Measurements from ENCODE around the gene TBX6. TPM values are rescaled to one million over a fixed set of nuclear protein-coding genes. Genes with fewer than 3 reads are reported as not detected.

The TBX6 gene
- total RNA-seq, 1 experiment from 2014 or later, result 0.48 TPM

DNA sequence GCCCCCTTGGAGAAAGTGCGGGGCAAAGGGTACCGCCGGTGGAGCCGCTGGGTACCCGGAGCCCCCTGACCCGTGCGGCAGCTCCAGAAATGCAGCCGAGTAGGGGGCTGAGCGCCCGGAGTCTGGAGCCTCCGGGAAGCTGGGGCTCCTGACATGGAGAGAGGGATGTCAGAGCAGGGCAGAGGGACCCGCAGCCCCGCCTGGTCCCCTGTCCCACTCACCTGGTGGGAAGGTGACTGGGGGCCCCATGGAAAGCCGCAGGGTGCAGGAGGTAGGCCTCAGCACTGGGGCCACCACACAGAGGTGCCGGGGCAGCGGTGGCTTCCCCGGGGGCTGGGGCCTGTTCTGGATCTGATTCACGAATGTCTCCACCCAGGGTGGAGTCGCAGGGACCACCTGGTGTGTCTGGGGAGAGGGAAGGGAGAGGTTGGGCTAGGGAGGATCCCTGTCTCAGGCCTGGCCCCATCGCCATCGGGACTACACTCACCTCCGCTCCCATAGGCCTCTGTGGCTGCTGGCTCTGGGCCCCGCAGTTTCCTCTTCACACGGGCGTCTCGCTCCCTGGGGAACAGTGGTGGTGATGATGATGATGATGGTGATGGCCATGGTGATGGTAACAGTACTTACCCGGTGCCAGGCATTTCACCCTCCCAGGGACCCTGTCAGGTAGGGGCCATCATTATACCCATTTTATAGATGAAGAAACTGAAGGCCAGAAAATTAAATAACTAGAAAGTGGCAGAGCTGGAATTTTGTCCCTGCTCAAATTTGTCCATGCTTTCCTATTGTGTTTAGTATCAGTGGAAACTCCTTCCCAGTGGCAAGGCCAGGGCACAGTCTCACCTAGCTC, 5.2 kb downstream of the TBX6 start:
- DNase-seq (ENCODE audit: low read depth), result no peak

GRCh38 chr16:30085820-30086219, 5.9 kb downstream of the TBX6 start:
- no peak for DNase-seq (ENCODE audit: low read depth)

DNA sequence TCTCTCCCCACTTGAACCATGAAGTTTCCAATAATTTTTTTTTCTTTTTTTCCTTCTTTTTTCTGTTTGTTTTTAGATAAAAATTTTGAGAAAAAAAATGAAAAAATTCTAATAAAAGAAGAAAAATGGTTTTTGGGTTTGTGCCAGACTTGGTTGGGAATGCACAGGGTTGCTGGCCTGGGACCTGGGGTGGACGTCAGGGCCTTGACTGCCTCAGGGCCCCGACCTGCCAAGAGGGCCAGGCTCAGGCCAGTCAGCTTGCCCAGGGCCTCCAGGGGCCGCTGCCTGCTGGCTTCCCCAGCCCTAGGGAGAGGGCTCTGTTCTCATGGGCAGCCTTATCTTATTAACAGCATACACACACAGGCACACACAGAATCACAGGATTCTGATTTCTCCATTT, 6.5 kb downstream of the TBX6 start:
- DNase-seq (ENCODE audit: low read depth), result no peak

DNA sequence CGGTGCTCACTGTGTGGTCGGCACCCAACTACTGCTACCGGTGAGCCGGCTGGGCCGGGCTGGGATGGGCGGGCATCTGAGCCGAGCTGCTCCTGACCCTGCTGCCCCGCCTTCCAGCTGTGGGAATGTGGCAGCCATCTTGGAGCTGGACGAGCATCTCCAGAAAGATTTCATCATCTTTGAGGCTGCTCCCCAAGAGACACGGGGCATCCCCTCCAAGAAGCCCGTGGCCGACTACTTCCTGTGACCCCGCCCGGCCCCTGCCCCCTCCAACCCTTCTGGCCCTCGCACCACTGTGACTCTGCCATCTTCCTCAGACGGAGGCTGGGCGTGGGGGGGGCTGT, 6.9 kb downstream of the TBX6 start:
- DNase-seq (ENCODE audit: low read depth), result no peak

DNA sequence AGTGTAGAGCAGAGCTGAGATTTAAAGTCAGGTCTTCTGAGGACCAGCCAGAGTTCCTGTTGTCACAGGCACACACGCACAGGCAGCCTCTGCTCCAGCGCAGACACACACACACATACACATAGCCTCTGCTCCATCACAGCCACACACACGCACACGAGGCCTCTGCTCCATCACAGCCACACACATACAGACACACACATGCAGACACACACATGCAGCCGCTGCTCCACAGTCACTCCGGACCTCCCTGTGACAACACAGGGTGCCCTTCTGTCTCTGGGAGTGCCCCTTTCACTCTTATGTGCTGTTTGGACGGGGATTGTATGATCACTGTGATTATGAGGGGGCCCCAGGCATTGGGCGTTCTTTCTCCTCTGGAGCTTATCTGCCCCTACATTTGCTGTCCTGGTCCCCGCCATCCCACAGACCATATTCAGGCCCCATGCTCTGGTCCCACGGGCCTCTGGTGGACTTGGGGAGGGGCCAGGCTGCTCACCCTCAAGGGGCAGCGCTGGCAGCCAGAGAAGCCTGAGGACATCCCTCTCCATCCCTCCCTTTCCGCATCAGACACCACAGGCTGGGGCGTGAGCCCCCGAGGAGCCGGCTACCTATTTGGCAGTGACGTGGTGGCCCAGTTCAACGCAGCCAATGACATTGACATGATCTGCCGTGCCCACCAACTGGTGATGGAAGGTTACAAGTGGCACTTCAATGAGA, 7.5 kb downstream of the TBX6 start:
- DNase-seq (ENCODE audit: low read depth), result no peak

DNA sequence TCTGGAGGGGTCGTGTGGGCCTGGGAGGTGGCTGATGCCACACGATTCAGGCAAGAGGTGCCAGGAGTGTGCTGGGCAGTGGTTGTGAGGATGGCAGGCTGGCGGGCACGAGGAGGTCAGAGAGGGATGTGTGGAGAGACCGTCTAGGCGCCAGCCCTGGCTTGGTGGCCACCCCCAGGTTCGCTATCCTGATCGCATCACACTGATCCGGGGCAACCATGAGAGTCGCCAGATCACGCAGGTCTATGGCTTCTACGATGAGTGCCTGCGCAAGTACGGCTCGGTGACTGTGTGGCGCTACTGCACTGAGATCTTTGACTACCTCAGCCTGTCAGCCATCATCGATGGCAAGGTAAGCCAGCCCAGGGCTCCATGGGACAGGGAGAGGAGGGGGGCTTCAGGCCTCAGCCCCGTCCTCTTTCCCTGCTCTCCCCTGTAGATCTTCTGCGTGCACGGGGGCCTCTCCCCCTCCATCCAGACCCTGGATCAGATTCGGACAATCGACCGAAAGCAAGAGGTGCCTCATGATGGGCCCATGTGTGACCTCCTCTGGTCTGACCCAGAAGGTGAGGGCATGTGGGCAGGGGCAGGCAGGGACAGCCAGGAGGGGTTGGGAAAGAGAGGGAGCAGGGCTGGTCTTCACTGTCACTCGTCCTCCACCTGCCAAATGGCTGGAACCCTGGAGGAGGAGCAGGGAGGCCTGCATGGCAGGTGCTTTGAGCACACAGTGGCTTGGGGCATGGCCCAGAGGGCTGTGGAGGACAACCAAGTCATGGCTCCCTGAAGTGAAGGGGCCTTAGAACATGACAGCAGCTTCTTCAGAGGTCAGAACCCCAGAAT, 8.3 kb downstream of the TBX6 start:
- DNase-seq (ENCODE audit: low read depth), result no peak

DNA sequence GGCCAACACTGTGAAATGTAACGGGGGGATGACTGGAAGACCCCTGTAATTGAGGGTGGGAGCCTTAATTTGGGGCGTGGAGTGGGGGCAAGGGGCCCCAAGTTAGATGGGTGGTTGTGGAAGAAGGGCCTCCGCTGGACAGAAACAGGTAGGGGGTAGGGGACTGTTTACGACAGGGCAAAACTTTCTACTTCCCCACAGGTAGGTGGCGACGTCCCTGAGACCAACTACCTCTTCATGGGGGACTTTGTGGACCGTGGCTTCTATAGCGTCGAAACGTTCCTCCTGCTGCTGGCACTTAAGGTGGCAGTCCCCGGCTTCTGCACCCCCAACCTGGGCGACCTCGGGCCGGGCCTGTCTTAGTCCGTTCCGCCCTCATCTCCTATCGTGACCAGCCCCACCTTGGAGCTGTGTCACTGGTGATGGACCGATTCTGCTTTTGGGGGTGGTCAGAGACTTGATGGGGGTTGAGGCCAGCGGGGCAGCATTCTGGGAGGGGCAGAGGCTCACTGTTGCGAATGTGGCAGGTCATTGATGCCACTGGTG, 9.1 kb downstream of the TBX6 start:
- no peak for DNase-seq (ENCODE audit: low read depth)

GRCh38 chr16:30079480-30079879, 12.2 kb downstream of the TBX6 start:
- DNase-seq (ENCODE audit: low read depth), result no peak

DNA sequence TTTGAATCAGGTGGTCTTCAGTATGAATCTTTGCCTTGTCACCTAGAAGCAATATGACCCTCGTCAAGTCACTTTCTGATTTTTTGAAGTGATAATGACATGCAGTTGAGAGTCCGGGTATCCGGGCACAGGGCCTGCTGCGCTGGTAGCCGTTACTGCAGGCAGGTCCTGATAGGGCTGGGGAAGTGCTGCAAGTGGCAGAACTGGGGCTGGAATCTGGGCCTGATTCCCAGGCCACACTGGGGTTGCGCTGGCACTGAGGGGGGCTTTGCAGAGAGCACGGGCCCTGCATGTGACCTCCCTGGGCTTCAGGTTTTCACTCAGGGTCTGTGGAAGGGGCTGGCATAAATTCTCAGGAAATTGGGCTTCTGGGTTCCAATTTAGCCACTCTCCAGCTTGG, 13.0 kb downstream of the TBX6 start:
- no peak for DNase-seq (ENCODE audit: low read depth)

DNA sequence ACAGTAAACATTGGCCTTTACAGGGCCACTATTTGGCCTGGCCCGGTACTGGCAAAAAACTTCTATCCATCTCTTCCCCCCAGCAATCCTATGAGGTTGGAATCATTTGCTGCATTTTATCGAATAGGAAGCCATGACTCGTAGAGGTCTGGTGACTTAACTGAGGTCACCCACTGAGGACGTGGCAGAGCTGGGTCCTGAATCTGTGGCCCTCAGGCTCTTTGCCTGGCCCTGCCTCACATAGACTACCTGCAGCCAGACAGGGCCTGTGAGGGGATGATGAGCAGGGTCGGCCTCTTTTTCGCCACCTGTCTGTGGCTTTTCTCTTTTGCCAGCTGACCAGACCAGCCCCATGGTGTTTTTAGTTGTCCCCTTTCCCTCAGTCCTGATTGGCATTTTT, 14.1 kb downstream of the TBX6 start:
- no peak for DNase-seq (ENCODE audit: low read depth)

DNA sequence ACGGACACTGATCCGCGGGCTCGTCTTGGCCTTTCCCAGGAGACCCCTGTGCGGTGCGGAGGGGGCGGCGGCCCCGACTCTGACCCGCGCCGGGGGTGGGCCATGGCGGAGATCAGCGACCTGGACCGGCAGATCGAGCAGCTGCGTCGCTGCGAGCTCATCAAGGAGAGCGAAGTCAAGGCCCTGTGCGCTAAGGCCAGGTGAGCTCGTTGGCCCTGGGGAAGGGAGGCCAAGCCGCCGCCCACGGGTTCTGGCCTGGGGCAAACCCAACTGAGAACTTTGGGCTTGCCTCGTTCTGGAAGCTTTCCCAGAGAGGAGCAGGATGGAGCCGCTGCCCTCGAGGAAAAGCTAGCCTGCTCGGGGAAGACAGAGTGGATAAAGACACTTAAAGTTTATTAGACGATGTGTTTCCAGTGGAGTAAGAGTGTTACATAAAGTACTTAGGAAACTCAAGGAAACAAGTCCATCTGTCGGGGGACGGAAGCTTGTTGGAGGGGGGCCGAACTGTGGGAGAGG, 15.4 kb downstream of the TBX6 start:
- no peak for DNase-seq (ENCODE audit: low read depth)

DNA sequence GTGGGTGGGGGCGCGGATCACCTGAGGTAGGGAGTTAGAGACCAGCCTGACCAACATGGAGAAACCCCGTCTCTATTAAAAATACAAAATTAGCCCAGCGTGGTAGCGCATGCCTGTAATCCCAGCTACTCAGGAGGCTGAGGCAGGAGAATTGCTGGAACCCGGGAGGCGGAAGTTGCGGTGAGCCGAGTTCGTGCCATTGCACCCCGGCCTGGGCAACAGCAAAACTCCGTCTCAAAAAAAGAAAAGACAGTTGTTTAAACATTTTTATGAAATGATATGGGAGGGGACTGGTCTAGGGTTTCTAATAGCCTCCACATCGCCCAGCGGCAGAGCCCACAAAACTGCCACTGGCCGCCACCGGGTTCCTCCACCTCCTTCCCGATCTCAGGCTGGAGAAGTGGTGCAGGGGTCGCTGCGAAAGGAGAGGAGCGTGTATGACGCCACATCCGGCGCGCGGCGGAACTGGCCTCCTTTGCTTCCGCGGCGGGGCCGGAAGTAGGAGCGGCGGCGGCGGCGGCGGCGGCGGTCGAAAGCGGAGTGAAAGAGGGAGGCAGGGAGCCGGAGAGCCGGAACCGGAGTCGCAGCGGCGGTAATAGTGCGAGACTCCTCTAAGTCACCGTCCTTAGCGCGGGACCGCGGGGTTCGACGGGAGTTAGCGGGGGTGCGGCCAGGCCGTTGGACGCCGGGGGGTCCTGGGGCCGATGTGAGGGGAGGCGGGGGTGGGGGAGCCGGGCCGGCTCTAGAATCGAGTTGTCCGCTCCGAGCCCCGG, 16.0 kb downstream of the TBX6 start, which contains the start of gene PPP4C:
Gene PPP4C, plus strand, starts transcription at position 492 of the 773 bp plus-strand sequence. CDS start 384 bp downstream, outside the sequence.
- peak; percentile 88 for DNase-seq (ENCODE audit: low read depth)

DNA sequence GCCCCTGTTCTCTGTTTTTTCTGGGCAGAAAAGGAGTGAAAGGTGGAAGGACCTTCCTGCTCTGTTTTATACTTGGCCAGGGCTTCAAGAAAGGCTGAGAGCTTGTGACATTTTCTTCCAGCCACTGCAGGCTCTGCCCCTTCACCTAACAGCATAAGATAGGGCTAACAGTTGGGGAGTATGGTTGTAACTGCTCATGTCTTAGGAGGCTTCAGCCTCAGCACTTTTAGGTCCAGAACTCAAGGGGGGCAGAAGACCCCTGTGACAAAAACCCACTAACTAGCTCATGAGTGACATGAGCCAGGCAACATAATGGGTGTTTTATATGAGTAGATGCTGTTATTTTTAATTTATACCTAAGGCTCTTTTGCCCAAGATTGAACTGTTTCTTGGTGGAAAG, 21.2 kb downstream of the TBX6 start:
- DNase-seq (ENCODE audit: low read depth), result no peak

DNA sequence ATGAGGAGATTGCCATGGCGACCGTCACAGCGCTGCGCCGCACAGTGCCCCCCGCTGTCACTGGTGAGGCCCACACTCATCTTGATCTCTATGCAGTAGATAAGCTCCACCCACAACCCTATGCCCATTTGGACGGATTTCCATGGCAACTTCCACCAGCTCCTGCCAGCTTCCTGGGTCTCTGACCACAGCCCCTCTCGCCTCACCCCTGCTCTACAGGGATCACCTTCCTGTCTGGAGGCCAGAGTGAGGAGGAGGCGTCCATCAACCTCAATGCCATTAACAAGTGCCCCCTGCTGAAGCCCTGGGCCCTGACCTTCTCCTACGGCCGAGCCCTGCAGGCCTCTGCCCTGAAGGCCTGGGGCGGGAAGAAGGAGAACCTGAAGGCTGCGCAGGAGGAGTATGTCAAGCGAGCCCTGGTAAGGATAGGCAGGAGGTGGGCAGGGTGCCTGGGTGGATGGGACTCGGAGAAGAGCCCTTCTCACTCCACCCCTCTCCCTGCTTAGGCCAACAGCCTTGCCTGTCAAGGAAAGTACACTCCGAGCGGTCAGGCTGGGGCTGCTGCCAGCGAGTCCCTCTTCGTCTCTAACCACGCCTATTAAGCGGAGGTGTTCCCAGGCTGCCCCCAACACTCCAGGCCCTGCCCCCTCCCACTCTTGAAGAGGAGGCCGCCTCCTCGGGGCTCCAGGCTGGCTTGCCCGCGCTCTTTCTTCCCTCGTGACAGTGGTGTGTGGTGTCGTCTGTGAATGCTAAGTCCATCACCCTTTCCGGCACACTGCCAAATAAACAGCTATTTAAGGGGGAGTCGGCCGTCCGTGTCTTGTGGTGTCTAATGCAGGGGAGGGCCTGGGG, 21.9 kb downstream of the TBX6 start:
- DNase-seq (ENCODE audit: low read depth), result no peak

GRCh38 chr16:30068750-30069610, 22.7 kb downstream of the TBX6 start:
- no peak for DNase-seq (ENCODE audit: low read depth)

DNA sequence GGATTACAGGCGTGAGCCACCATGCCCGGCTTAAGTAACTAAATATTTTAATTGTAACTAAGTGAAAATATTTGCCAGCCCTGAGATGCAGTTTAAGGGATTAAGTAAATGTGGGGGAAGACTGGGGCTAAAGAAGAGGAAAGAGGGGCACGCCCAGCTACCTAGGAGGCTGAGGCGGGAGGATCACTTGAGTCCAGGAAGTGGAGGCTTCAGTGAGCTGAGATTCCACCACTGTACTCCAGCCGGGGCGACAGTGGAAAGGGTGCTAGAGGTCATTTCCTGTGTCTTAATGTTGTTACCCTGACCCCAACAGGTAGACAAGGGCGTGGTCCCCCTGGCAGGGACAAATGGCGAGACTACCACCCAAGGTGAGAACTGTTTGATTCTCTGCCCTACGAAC, 23.4 kb downstream of the TBX6 start:
- DNase-seq (ENCODE audit: low read depth), result no peak

- DNase-seq (ENCODE audit: low read depth), result no peak
Observed at GRCh38 chr16:30067584-30067916, 24.2 kb downstream of the TBX6 start.

DNA sequence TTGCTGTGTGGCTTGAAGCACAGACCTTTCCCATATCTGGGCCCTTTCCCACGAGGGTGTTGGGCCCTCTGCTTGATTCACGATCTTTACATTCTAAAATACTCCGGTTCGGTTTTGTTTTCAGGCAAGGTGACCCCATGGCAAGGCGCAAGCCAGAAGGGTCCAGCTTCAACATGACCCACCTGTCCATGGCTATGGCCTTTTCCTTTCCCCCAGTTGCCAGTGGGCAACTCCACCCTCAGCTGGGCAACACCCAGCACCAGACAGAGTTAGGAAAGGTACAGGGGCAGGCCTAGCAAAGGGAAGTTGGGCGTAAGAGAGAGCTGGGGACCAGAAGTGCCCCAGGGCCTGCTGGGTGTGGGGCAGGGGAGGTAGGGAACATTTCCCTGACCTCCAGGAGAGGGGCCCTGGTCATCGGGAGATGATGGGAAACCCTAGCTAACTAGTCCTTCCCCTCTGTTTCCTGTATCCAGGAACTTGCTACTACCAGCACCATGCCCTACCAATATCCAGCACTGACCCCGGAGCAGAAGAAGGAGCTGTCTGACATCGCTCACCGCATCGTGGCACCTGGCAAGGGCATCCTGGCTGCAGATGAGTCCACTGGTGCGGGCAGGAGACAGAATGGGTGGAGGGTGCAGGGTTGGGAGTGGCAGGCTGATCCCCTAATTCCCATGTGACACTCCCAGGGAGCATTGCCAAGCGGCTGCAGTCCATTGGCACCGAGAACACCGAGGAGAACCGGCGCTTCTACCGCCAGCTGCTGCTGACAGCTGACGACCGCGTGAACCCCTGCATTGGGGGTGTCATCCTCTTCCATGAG, 24.8 kb downstream of the TBX6 start:
- no peak for DNase-seq (ENCODE audit: low read depth)

All from RPMI7951 (cell line).